Right lobe of liver (tissue), 4 donors: Measurements from ENCODE around the gene TTC13.

Experiments used
- POLR2A ChIP-seq: fragments of 450-650 bp; IDR thresholded peaks from one replicate; pipeline ENCODE4 v1.6.1; 2017; ENCODE audit warnings: antibody characterized with exemption, mild to moderate bottlenecking
- TF ChIP-seq, protein P1 (sequence below), 4 donors: fragments of 200-600 bp in 3 of 4; fragments of 450-650 bp in 1 of 4; IDR thresholded peaks; one replicate each; pipeline versions ENCODE4 v1.5.1 to v1.8.0; 2016 to 2022; ENCODE audit warnings: antibody characterized with exemption in 4 of 4, mild to moderate bottlenecking in 2 of 4
- donor health status: DM: no; HTN: no; CAD: no.
- donor health status: DM: no; HTN: no; CAD: no.
- donor health status: DM: no; HTN: yes; CAD: no.

DNA sequence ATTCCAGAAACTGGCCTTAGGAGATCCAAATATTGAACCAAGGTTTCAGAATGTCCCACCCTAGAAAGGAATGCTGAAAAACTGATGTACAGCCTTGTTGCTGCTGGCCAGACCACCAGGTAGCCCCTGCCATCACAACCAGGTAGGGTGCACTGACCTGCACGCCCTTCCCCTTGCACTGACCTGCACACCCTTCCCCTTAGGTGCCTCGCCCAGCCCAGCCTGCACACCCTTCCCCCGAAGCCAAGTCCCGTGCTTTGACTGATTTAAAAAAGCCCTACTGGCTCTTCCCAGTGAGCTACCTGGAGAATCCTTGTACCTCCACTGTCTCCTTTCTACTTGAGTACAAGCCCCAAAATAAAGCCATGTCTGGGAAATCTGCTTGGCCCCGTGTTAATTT lies 84.0 kb downstream of the TTC13 start:
- TF ChIP-seq, protein P1, sequence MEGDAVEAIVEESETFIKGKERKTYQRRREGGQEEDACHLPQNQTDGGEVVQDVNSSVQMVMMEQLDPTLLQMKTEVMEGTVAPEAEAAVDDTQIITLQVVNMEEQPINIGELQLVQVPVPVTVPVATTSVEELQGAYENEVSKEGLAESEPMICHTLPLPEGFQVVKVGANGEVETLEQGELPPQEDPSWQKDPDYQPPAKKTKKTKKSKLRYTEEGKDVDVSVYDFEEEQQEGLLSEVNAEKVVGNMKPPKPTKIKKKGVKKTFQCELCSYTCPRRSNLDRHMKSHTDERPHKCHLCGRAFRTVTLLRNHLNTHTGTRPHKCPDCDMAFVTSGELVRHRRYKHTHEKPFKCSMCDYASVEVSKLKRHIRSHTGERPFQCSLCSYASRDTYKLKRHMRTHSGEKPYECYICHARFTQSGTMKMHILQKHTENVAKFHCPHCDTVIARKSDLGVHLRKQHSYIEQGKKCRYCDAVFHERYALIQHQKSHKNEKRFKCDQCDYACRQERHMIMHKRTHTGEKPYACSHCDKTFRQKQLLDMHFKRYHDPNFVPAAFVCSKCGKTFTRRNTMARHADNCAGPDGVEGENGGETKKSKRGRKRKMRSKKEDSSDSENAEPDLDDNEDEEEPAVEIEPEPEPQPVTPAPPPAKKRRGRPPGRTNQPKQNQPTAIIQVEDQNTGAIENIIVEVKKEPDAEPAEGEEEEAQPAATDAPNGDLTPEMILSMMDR (IDR thresholded peaks at IDR 0.05): no peak
- TF ChIP-seq POLR2A: no peak
